ENCODE results near the gene LCE2D.

LCE2D gene

GRCh38 chr1:152697701-152698600, 34.8 kb downstream of the LCE2D start, which contains the start of gene LCE2A:
Gene LCE2A (plus strand): TSS chr1:152698345. CDS start chr1:152698902, 557 bp downstream.
- DNase-seq (ENCODE audit: low spot score), result no peak

DNA sequence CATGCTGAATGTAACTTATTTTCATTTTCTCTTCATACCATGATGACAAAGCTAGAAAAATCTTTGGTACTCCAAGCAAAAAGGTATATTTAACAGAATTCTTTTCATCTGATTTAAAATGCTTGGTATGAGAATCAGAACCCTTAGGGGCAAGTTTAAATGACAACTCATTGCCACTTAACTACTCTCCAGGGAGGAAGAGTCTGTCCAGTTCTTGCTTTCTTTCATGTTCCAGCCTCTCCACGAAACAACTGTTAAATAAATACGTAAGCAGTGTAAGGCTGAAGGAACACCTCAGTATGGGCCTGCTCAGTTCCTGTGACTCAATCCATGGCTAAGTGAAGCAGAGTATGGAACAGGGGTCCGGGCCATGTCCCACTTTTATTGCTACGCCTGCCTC, 36.6 kb downstream of the LCE2D start:
- no peak for DNase-seq (ENCODE audit: low spot score)

DNA sequence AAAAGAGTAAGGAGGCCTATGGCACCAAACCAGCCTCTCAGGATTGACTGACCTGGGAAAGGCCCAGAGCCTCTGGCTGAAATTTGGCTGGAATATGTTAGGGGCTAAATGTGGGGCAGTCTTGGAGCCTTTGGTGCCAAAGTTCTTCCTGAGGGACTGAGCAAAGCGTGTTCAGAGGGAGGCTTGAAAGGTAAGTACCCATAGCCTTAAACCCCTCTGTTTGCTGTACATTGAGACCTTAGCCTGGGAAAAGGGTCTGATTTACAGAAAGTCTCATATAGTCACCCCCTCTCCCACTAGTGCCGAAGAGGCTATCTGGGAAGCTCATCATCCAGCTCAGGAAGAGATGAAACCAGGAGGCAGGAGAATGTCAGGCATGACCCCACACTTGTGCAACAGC, 44.7 kb downstream of the LCE2D start, which contains the start of gene LCE4A:
Gene LCE4A (plus strand): TSS at position 301 of the 400 bp plus-strand sequence. CDS start 916 bp downstream, outside the sequence.
- no peak for DNase-seq (ENCODE audit: low spot score)

Measured in germinal center (tissue), 1 donor.